Activated T-helper 2 cell treated with anti-CD3 and anti-CD28 coated beads, Interferon-gamma antibody, Interleukin-2, Interleukin-4, amounts not matched to agents 10 μg/mL and 5 μg/mL and 100 μg/mL, durations not matched to agents 14 hours and 24 hours and 36 hours (primary cell): Measurements from ENCODE around the gene ERAL1. TPM values are rescaled to one million over a fixed set of nuclear protein-coding genes. Genes with fewer than 3 reads are reported as not detected.
"Not testable (repeated sequence)": the region's sequence is repeated elsewhere in the genome, so short reads cannot be mapped to it uniquely, and the experiment has no call there.

Source experiments
- DNase-seq: peaks from one replicate; pipeline ENCODE4 v3.0.0; 2021; ENCODE audit warnings: low spot score
- H3K27ac Mint-ChIP-seq: one replicate; pipeline ENCODE4 v1.8.0; 2021; ENCODE audit warnings: mixed read lengths
- H3K27me3 Mint-ChIP-seq: one replicate; pipeline ENCODE4 v1.8.0; 2021; ENCODE audit warnings: low read depth, mixed read lengths
- H3K36me3 Mint-ChIP-seq: one replicate; pipeline ENCODE4 v1.8.0; 2021; ENCODE audit warnings: low read depth, mixed read lengths
- H3K4me1 Mint-ChIP-seq: one replicate; pipeline ENCODE4 v1.8.0; 2021; ENCODE audit warnings: low read depth, mixed read lengths
- H3K4me3 Mint-ChIP-seq: one replicate; pipeline ENCODE4 v1.8.0; 2021; ENCODE audit warnings: low read depth, mild to moderate bottlenecking, moderate library complexity, mixed read lengths
- H3K9me3 Mint-ChIP-seq: one replicate; pipeline ENCODE4 v1.8.0; 2021; ENCODE audit warnings: mixed read lengths
- intact Hi-C: fragments of 100-400 bp; cut with micrococcal nuclease; formaldehyde crosslinking; loops from one replicate; pipeline ENCODE4 v1.15.1; 2023
- total RNA-seq: library from RNA; stranded (reverse); gene quantifications from 2 replicates; pipeline ENCODE4 v1.2.3, GENCODE V29; 2022

The ERAL1 gene
- total RNA-seq, 1 donor from 2014 or later, result 60.4 TPM

GRCh38 chr17:28874750-28875149 lies 19.9 kb downstream of the ERAL1 start:
- Mint-ChIP-seq H3K36me3 (peaks cover 18% of the 10 kb centered on the region), H3K4me3 (no peak overlapping the region), H3K27me3 (no peaks in the 10 kb centered on the region), H3K9me3 (no peaks in the 10 kb centered on the region), H3K27ac (no peak overlapping the region), H3K4me1 (peaks cover 18% of the 10 kb centered on the region)
- intact Hi-C loops, result no loop called here
- no peak for DNase-seq

- Mint-ChIP-seq H3K4me1 (peaks cover 17% of the 10 kb centered on the region), H3K27me3 (no peaks in the 10 kb centered on the region), H3K27ac (peak overlapping the region; percentile 7), H3K4me3 (no peak overlapping the region), H3K36me3 (peaks cover 28% of the 10 kb centered on the region), H3K9me3 (no peaks in the 10 kb centered on the region)
- no peak for DNase-seq
- intact Hi-C loops, result no loop called here
Observed at GRCh38 chr17:28875848-28876550, 21.2 kb downstream of the ERAL1 start.

GRCh38 chr17:28877150-28877711 lies 22.4 kb downstream of the ERAL1 start:
- DNase-seq, H3K27me3 Mint-ChIP-seq, H3K27ac Mint-ChIP-seq, intact Hi-C loops, H3K9me3 Mint-ChIP-seq, H3K4me3 Mint-ChIP-seq: not testable (repeated sequence)
- Mint-ChIP-seq H3K36me3 (peaks cover 37% of the 10 kb centered on the region), H3K4me1 (peaks cover 11% of the 10 kb centered on the region)

GRCh38 chr17:28878158-28878910 lies 23.5 kb downstream of the ERAL1 start:
- H3K9me3 Mint-ChIP-seq, result no peaks in the 10 kb centered on the region
- peaks cover 11% of the 10 kb centered on the region for H3K4me1 Mint-ChIP-seq
- DNase-seq, result no peak
- peaks cover 48% of the 10 kb centered on the region for H3K36me3 Mint-ChIP-seq
- intact Hi-C loops, result no loop called here
- H3K27ac Mint-ChIP-seq, result no peak overlapping the region
- no peaks in the 10 kb centered on the region for H3K27me3 Mint-ChIP-seq
- no peak overlapping the region for H3K4me3 Mint-ChIP-seq

GRCh38 chr17:28878981-28879380 lies 24.2 kb downstream of the ERAL1 start:
- intact Hi-C loops, result no loop called here
- Mint-ChIP-seq H3K36me3 (peaks cover 51% of the 10 kb centered on the region), H3K9me3 (no peaks in the 10 kb centered on the region), H3K27ac (no peak overlapping the region), H3K4me1 (peaks cover 11% of the 10 kb centered on the region), H3K27me3 (no peaks in the 10 kb centered on the region), H3K4me3 (no peak overlapping the region)
- no peak for DNase-seq

- H3K4me3 Mint-ChIP-seq, result no peak overlapping the region
- H3K27me3 Mint-ChIP-seq, result no peaks in the 10 kb centered on the region
- no peak for DNase-seq
- no peaks in the 10 kb centered on the region for H3K9me3 Mint-ChIP-seq
- H3K36me3 Mint-ChIP-seq, result peaks cover 60% of the 10 kb centered on the region
- intact Hi-C loops, result no loop called here
- H3K4me1 Mint-ChIP-seq, result peaks cover 11% of the 10 kb centered on the region
- H3K27ac Mint-ChIP-seq, result peak overlapping the region; percentile 5
Observed at GRCh38 chr17:28879886-28880571, 25.2 kb downstream of the ERAL1 start.

GRCh38 chr17:28880572-28880945 lies 25.7 kb downstream of the ERAL1 start:
- no peak overlapping the region for H3K27ac Mint-ChIP-seq
- no peak for DNase-seq
- H3K4me3 Mint-ChIP-seq, result no peak overlapping the region
- peaks cover 9% of the 10 kb centered on the region for H3K4me1 Mint-ChIP-seq
- H3K36me3 Mint-ChIP-seq, result peaks cover 61% of the 10 kb centered on the region
- no peaks in the 10 kb centered on the region for H3K27me3 Mint-ChIP-seq
- no peaks in the 10 kb centered on the region for H3K9me3 Mint-ChIP-seq
- intact Hi-C loops, result no loop called here

GRCh38 chr17:28881533-28882056 lies 26.8 kb downstream of the ERAL1 start:
- H3K36me3 Mint-ChIP-seq, result peaks cover 61% of the 10 kb centered on the region
- H3K27ac Mint-ChIP-seq, result no peak overlapping the region
- H3K4me3 Mint-ChIP-seq, result no peak overlapping the region
- H3K27me3 Mint-ChIP-seq, result no peaks in the 10 kb centered on the region
- H3K4me1 Mint-ChIP-seq, result no peaks in the 10 kb centered on the region
- no peaks in the 10 kb centered on the region for H3K9me3 Mint-ChIP-seq
- no peak for DNase-seq
- intact Hi-C loops, result no loop called here

- no peaks in the 10 kb centered on the region for H3K9me3 Mint-ChIP-seq
- no peak for DNase-seq
- intact Hi-C loops, result no loop called here
- no peaks in the 10 kb centered on the region for H3K4me1 Mint-ChIP-seq
- no peak overlapping the region for H3K4me3 Mint-ChIP-seq
- no peaks in the 10 kb centered on the region for H3K27me3 Mint-ChIP-seq
- peaks cover 59% of the 10 kb centered on the region for H3K36me3 Mint-ChIP-seq
- no peak overlapping the region for H3K27ac Mint-ChIP-seq
Observed at GRCh38 chr17:28882154-28882895, 27.5 kb downstream of the ERAL1 start.

GRCh38 chr17:28883967-28884702 lies 29.3 kb downstream of the ERAL1 start:
- H3K27ac Mint-ChIP-seq, result no peak overlapping the region
- DNase-seq, result no peak
- intact Hi-C loops, result no loop called here
- no peaks in the 10 kb centered on the region for H3K27me3 Mint-ChIP-seq
- H3K4me3 Mint-ChIP-seq, result no peak overlapping the region
- peaks cover 50% of the 10 kb centered on the region for H3K36me3 Mint-ChIP-seq
- no peaks in the 10 kb centered on the region for H3K9me3 Mint-ChIP-seq
- H3K4me1 Mint-ChIP-seq, result peaks cover 4% of the 10 kb centered on the region

- Mint-ChIP-seq H3K27me3 (no peaks in the 10 kb centered on the region), H3K27ac (no peak overlapping the region), H3K4me3 (no peak overlapping the region), H3K36me3 (peaks cover 47% of the 10 kb centered on the region), H3K4me1 (peaks cover 8% of the 10 kb centered on the region), H3K9me3 (no peaks in the 10 kb centered on the region)
- no peak for DNase-seq
- intact Hi-C loops, result no loop called here
Observed at GRCh38 chr17:28885363-28885762, 30.5 kb downstream of the ERAL1 start.

GRCh38 chr17:28885951-28886350 lies 31.1 kb downstream of the ERAL1 start:
- Mint-ChIP-seq H3K4me3 (no peak overlapping the region), H3K27me3 (no peaks in the 10 kb centered on the region)

More at GRCh38 chr17:28885951-28886350, 31.1 kb downstream of the ERAL1 start:
- intact Hi-C loops, result no loop called here
- Mint-ChIP-seq H3K4me1 (peaks cover 12% of the 10 kb centered on the region), H3K36me3 (peaks cover 45% of the 10 kb centered on the region), H3K27ac (no peak overlapping the region), H3K9me3 (no peaks in the 10 kb centered on the region)
- no peak for DNase-seq
